Epidermal melanocyte (primary cell): ENCODE data around the gene SNX30.

ENCODE experiments used
- DNase-seq: peaks from one replicate; pipeline ENCODE4 v3.0.0; 2011; ENCODE audit warnings: low spot score; ENCODE audit not compliant: insufficient read length

The SNX30 gene

DNA sequence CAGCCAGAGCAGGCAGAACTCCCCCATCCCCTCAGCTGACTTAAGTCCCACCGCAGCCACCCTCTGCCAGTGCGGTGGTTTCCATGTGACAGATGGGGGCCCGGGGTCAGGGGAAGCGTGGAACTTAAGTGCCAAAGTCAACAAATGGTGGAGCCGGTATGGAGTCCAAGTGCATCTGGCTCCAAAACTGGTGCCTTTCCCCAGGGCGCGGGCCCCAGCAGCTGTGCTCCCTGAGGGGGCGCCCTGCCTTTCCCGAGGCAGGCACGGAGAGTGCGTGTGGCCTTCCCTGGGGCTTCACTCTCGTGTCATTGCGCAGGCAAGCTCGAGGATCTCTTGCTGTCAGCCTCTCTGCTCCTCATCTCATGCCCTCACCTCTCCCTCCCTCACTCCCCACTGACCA lies 106.3 kb downstream of the SNX30 start:
- DNase-seq, result no peak

- no peak for DNase-seq
Observed at GRCh38 chr9:112858005-112858404, 107.4 kb downstream of the SNX30 start.

GRCh38 chr9:112858625-112859147 lies 108.1 kb downstream of the SNX30 start:
- no peak for DNase-seq

DNA sequence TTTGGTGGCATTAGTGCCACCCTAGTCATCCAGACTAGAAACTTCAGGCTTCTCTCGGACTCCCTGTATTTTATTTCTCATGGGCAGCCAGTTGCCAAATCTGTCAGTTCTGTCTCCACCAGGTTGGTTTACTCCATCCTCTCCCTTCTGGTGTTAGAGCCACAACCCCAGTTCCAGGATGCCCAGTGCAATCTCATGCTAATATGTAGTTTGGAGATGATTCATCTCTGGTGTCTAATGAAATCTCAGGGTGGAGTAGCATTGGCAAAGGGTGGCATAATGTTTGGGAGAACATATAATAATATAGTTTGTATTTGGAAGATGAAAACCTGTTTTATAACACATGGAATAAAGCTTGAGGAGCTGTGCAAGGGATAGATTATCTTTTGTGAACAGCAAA lies 109.9 kb downstream of the SNX30 start:
- DNase-seq, result no peak

DNA sequence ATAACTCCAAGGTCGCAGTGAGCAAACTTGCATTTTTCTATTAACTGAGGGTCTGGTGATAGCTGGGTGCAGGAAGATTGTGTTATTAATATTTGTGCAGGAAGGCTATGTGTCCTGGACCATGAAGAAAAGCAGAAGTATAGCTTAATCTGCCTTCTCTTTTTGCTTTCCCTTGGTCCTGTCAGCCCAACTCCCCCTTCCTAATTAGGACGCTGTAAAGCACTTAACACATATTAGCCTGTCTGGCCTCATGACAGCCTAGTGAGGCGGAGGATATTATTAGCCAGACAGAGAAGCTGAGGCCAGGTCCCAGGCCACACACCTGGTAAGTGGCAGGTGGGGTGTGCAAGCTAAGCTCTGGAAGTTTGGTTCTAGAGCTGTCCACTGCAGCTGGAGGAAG lies 110.6 kb downstream of the SNX30 start:
- no peak for DNase-seq

DNA sequence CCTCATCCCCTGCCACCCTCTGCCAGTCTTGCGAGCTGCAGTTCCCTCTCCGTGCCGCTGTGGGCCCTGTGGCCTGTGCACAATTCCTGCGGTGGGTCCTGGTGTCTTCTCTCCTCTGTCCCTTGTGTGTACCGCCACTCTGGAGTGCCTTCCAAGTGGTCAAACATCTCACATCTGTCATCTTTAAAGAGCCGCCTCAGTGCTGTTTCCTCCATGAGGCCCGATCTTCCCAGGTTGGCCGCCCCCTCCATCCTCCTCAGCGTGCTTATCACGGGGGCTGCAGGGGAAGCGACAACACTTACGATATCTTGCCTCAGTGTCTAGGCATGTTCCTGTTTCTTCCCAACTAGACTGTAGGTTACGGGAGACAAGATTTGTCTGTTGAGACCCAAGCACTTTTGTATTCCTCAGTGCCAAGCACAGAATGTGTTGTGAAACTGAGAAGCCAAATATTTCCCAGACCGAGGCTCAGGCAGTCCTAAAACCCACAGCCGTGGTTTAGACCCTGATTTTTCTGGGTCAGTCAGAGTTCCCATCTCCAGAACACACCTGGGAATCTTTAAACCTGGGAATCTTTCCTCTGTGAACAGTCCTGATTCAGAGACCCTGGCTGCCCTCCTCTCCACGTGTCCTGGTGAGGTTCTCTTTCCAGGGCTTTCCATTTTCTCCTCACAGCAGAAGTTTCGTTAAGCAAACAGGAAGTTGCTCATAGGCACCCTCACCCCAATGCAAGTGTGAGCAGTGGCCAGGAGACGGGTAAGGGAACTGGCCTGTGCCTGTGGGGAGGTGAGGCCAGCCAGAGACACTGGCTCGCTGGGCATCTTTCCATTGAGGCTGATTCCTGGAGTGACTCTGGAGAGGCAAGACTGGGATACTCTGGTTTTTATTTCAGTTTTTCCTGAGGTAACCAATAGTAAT lies 111.3 kb downstream of the SNX30 start:
- DNase-seq, result no peak

DNA sequence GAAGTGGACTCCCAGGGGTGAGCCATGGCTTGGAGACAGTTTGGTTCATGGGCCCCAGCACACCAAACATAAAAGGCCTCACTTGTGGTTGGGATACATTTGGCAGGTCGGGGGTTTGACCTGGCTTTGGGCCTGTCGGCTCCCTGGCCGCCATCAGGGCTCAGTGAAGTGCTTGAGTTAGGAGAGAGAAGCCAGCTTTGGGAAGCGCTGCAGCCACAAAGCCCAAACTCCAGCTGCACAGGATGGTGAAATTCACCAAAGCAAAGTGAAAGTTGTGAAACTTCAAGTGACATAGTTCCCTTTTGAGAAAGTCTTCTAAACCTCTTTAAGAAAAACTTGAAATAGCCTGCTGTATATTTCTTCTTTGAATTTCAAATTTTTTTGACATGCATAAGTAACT lies 112.7 kb downstream of the SNX30 start:
- DNase-seq, result no peak

- DNase-seq, result no peak
Observed at GRCh38 chr9:112863746-112864145, 113.2 kb downstream of the SNX30 start.

GRCh38 chr9:112864403-112864802 lies 113.8 kb downstream of the SNX30 start:
- DNase-seq, result no peak

DNA sequence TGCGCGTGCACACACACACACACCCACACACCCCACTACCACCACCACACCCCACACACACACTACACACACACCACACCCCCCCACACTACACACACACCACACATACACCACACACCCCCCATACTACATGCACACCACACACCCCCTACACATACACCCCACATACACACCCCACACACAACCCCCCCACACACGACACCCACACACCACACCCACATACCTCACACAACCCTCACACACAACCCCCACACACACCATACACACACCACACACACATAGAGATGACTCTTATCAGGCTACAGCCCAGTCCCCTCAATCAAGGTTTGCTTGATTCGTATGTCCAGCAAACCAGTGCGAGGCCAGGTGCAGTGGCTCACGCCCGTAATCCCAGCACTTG lies 114.4 kb downstream of the SNX30 start:
- no peak for DNase-seq

DNA sequence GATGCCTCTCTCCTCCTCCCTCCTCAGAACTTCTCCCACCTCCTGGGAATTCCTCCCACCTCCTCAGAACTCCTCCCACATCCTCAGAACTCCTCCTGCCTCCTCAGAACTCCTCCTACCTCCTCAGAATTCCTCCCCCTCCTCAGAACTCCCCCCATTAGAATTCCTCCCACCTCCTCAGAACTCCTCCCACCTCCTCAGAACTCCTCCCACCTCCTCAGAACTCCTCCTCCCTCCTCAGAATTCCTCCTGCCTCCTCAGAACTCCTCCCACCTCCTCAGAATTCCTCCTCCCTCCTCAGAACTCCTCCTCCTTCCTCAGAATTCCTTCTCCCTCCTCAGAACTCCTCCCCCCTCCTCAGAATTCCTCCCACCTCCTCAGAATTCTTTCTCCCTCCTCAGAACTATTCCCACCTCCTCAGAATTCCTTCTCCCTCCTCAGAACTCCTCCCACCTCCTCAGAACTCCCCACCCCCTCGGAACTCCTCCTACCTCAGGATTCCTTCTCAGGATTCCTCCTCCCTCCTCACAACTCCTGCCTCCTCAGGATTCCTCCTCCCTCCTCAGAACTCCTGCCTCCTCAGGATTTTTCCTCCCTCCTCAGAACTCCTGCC lies 116.2 kb downstream of the SNX30 start:
- DNase-seq, result no peak

DNA sequence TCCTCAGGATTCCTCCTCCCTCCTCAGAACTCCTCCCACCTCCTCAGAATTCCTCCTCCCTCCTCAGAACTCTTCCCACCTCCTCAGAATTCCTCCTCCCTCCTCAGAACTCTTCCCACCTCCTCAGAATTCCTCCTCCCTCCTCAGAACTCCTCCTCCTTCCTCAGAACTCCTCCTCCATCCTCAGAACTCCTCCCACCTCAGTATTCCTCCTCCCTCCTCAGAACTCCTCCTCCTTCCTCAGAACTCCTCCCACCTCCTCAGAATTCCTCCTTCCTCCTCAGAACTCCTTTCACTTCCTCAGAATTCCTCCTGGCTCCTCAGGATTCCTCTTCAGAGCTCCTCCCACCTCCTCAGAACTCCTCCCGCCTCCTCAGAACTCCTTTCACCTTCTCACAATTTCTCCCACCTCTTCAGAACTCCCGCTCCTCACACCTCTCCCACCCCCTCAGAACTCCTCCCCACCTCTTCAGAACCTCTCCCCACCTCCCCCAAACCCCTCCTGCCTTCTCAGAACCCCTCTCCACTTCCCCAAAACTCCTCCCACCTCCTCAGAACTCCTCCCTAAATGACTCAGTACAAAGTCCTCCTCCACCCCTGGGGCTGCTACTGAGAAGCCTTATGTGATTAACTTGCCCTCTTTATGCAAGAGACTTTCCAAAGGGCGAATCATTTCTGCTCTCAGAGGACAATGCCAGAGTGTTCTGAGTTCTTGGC lies 116.9 kb downstream of the SNX30 start:
- DNase-seq, result no peak

- no peak for DNase-seq
Observed at GRCh38 chr9:112868461-112868860, 117.9 kb downstream of the SNX30 start.

DNA sequence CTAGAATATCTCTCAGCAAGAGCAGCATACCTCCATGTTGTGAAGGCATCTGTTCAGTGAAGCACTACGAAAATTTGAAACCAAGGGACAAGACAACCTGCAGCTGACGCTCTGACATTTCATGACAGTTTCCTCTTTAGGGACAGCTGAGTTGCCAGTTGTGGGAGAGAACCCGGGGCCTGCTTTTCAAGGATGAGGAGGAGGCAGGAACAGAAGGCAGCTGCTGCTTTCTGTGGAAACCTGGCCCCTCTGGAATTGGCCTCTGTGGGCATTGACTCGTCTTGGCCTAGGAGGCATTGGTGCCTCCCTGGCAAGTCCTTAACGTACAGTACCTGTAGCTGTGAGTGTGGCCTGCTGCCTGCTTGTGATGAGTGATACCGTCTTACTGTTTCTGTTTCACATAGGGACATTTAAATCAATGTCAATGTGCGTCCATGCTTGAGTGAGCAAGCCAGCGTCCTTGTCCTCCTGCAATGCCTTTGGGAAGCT lies 118.5 kb downstream of the SNX30 start:
- no peak for DNase-seq

- DNase-seq, result no peak
Observed at GRCh38 chr9:112869917-112870316, 119.4 kb downstream of the SNX30 start.

DNA sequence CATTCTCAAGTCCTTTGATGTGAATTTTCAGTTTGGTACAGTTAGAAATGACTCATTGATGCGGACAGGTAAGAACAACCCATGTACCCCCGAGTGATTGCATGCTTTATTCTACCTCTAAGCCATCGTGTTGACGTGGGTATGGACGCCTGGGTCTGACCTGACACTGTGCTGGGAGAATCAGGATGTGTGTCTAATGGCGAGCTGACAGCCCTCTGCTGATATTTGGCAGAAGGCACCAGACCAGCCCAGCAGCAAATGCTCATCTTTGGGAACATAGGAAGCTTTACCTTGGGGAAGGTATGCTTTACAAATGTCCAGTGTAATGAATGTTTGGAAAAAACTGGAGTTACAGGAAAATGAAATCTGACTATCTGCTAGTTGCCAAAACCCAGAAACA lies 120.0 kb downstream of the SNX30 start:
- no peak for DNase-seq

DNA sequence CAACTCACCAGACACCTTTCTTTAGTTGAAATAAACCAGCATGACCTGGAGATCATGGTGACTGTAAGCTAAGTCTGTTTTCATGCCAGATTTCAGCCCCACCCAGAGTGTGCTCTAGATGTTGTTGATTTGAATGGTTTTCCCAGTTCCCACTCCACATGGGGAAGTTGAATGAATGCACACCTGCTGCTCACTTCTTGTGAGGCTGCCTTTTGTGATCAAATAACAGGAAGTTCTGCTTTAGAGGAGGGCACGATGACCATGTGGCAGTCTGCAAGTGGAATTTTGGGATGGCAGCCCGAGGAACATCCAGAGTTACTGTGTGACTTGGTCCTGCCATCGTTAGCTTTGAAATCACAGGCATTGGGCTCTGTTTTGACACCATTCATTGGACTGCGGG lies 121.5 kb downstream of the SNX30 start:
- DNase-seq, result no peak

GRCh38 chr9:112873773-112874405 lies 123.3 kb downstream of the SNX30 start:
- DNase-seq, result no peak

DNA sequence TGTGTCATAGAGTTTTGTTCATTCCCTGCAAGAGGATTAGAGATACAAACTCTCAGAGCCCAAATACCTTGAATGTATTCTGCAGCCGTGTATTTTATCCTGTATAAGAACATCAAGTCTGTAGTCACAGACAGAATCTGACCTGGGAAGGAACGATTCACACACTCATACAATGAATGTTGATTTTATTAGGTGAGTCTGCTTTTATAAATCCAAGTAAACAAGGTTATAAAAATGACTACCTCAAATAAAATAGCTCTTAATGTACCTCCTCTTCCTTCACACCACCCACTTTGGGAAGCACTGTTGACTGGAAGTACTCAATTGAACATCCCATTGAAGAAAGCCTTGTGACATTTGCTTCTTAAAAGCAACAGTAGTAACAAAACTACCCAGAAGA lies 128.2 kb downstream of the SNX30 start:
- DNase-seq, result no peak

GRCh38 chr9:112880650-112881049 lies 130.1 kb downstream of the SNX30 start:
- DNase-seq, result no peak

DNA sequence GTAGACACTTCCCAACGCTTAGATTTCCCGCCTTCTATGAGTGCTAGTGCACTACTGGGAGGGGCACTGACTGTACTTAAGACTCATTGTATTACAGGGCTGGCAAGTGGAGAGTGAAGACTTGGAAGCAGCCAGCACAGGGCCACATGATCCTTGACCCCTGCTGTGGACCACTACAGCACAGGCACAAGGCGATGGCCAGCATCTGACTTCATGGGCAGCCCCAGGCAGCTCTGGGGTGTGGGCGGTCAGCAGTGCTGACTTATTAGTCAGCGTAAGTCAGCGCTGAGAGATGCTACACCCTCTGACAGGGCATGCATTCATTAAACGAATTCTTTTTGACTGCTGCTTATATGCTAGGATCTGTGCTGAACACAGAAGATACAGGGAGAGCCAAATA lies 130.8 kb downstream of the SNX30 start:
- no peak for DNase-seq
